T follicular helper cell (primary cell): ENCODE measurements around the gene DYNC2LI1.
"Not testable (repeated sequence)": the region's sequence is repeated elsewhere in the genome, so short reads cannot be mapped to it uniquely, and the experiment has no call there.

Source experiments
- DNase-seq: peaks from one replicate; pipeline ENCODE4 v3.0.0-alpha.2; 2020; ENCODE audit warnings: low read depth
- total RNA-seq, 2 experiments: gene quantifications; one replicate each; lab custom pipeline; 2026; lab: John Stamatoyannopoulos, UW

DYNC2LI1 gene
- total RNA-seq, result 5.2 to 7.4 reads per million in 2 experiments

DNA sequence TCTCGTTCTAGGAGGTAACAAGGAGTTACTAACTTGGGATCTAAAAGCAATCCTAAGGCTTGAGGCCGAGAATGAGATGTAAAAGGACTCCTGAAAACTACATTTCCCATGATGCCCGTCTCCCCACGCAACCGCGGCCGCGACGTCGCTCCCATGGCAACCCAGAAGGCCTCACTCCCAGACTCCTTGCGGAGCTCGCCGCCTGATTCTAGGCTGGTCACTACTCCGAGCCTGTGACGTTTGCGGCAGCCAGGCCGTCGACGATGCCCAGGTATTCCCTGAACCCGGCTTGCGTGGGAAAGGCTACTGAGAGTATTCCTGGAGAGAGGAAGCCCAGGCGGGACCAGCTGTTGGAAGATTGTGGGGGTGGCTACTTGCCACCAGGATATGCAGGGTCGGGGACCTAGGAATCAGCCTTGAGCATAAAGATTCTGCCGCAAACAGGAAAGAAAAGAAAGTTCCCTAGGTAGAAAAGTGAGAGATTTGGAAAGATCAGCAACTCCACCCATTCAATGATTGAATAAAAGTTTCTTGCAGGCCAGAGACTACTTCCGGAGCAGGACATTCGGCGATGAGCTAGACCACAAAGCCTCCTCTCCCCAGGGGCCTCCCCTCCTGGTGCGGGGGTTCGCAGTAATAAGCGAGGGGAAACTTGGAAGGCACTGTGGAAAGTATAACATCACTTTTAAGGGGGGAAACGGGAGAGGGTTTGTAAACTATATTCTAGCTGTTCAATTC, at the start of gene DYNC2LI1:
Gene DYNC2LI1, plus strand, starts transcription at position 164 of the 738 bp plus-strand sequence. Its CDS starts 100 bp downstream, at position 264.
- DNase-seq, result peak; percentile 57

DNA sequence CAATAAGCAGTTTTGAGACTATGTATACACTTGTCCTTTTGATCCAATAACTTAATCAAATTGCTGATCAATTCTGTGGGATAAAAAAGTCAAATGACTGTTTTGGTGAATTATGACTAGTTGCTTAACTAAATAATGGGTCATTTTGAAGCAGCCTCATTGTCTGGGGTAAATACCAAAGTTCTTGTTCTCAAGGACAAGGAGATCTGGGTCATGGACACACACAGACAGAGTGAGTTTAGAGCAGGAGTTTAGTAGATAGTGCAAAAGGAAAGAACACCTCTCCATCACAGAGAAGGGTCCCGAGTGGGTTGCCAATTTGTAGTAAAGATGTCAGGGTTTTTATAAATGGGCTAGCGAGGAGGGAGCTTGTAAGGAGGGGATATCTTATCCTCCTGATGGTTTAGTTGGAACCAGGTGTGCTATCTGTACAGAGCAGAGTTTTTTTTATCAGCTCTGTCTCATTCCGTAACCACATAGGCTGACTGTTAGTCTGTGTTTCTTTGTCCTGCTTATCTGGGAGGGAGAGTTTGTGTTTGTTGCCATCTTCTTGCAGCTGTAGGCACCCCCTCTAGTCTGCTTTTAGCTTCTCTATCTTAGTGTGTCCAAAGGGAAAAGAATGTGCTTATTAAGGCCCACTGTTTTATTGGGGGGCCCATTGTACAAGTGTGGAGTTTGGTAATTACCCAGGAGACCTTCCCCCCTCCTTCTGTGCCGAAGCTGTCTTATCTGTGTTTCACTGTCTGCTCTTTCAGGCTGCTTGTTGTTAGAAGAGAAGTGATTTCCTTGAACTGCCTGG, 48.9 kb upstream of the DYNC2LI1 start:
- DNase-seq, result no peak

DNA sequence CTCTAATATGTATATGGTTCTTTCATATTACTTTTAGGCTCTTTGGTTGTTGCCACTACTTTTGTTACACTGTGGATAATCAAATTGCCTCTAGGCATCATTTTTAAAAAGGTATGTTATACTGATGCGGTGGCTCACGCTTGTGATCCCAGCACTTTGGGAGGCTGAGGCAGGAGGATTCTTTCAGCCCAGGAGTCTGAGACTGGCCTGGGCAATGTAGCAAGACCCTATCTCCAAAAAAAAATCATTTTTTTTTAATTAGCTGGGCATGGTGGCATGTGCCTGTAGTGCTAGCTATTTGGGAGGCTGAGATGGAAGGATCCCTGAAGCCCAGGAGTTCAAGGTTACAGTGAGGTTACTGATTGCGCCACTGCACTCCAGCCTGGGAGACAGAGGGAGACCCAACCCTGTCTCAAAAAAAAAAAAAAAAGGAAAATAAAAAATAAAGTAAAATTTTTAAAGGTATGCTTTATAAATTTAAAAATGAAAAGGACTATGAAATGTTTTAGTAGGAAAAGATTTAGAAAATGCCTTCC, 48.1 kb upstream of the DYNC2LI1 start:
- no peak for DNase-seq

GRCh38 chr2:43726961-43727633, 46.7 kb upstream of the DYNC2LI1 start:
- DNase-seq, result not testable (repeated sequence)

DNA sequence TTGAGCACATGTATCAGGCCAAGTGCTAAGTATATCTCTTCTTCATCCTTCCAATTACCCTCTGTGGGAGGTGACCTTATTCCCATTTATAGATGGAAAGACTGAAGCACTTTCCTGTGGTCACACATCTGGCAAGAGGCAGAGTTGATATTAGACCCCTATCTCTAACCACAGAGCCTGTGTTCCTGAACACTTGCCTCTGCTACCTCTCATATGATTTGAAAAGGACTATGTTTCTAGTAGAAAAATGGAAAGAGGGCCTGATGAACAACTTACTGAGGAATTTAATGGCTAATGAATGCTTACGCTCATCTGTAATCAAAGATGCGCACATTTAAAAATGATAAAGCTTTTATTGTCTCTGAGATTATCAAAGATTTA, 46.2 kb upstream of the DYNC2LI1 start:
- no peak for DNase-seq

DNA sequence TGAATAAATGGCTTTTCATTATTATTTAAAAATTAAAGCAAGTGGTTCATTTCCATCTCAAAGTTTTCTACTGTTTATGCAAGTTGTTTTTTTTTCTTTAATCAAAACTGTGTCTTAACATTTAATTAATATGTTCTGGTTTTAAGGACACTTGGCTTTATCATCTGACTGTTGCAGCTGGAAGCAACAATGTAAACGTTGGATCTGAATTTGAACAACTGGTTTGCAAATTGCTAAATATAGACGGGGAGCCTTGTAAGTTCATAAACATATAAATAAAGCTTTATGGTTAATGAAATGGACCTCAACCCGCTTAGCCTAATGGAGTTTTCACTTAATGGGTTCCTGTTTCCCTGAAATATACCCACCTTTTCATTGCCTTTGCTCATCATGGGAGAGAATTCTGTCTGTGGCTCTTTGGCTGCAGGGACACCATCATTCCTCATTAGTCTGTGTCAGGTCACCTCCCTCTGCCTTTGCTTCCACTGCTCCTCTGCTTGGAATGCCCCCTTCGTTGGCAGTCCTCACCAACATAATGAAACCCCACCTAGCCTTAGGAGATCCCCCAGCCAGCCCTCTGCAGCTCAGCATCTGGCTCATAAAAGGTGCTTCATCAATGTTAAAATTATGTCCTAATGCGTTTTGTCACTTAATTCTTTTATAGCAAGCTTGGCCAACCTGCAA, 44.2 kb upstream of the DYNC2LI1 start:
- DNase-seq, result no peak

- no peak for DNase-seq
These were observed 42.6 kb upstream of the DYNC2LI1 start for GRCh38 chr2:43731211-43731610.

DNA sequence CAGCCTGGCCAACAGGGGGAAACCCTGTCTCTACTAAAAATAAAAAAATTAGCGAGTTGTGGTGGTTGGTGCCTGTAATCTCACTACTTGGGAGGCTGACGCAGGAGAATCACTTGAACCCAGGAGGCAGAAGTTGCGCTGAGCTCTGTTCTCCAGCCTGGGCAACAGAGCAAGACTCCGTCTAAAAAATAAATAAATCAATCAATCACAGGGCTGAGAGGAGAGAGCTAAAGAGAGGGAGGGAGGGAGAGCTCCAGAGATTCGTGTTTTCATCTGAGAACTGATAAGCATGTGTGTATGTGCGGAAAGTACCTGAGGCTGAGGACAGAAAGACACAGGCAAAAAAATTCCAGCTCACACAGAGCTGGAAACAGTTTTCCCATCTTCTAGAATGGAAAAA, 37.2 kb upstream of the DYNC2LI1 start:
- no peak for DNase-seq

- DNase-seq, result no peak
These were observed 36.6 kb upstream of the DYNC2LI1 start for GRCh38 chr2:43737097-43737854.

DNA sequence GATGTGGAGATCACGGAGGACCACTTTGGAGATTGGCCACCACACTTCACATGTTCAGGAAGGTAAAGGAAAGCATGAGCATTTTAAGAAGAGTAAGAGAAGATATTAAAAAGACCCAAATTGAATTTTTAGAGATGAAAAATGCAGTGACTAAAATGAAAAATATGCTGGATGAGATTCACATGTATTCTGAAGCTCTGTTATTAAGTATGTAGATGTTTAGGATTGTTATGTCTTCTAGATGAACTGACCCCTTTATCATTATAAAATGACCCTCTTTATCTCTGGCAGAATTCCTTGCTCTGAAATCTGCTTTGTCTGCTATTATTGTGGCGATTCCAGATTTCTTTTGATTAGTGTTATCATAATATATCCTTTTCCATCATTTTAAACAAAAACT, 36.0 kb upstream of the DYNC2LI1 start:
- DNase-seq, result no peak

DNA sequence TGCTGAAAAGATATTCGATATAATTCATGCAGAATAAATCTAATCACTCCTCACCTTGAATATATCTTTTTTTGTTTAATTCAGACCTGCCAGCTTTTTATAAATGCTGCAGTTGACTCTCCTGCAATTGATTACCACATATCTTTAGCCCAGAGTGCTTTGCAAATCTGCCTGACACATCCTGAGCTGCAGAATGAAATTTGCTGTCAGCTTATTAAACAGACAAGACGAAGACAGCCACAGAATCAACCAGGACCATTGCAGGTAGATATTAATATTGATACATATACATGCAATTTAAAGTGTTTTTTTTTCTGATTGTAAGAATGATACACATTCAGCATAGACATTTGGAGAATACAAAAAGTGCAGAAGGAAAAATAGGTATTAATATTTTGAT, 35.6 kb upstream of the DYNC2LI1 start:
- no peak for DNase-seq

GRCh38 chr2:43743706-43744105, 30.1 kb upstream of the DYNC2LI1 start:
- DNase-seq, result no peak

DNA sequence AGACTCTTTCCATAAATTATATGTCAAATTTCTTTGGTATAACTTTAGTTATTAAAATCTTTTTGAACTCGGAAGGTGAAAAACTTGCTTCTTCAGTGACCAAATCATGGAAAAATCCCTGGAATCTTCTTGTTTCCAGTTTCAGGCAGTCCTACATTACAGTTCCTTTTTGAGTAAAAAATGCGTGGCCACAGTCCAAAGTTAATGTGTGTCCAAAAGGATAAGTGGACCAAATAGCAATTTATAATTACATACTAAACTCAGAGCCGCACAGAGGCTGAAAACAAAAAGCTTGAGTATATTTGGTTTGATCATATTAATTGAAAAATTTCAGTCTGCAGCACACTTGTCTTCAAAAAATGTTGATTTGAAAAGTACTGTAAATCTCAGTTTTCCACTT, 28.4 kb upstream of the DYNC2LI1 start:
- DNase-seq, result no peak

GRCh38 chr2:43748333-43748732, 25.5 kb upstream of the DYNC2LI1 start:
- no peak for DNase-seq

DNA sequence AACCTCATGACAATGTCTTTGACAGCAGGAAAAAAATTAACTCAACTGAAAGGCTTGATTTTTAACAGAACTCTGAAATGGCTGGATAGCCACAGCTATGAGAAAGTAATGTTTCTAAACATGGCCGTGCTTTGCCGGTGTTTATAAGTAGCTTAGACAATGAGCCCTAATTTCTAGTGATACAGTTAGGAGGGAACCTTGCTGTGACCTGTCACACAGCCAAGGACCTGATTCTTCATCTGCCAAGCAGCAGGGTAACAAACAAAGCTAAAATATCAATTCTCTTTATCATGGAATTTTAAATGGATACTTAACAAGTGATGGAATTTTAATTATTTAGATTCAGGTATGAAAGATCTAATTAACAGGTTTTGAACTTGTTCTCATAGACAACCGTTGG, 24.3 kb upstream of the DYNC2LI1 start:
- no peak for DNase-seq

- DNase-seq, result no peak
These were observed 22.3 kb upstream of the DYNC2LI1 start for GRCh38 chr2:43751476-43751990.

DNA sequence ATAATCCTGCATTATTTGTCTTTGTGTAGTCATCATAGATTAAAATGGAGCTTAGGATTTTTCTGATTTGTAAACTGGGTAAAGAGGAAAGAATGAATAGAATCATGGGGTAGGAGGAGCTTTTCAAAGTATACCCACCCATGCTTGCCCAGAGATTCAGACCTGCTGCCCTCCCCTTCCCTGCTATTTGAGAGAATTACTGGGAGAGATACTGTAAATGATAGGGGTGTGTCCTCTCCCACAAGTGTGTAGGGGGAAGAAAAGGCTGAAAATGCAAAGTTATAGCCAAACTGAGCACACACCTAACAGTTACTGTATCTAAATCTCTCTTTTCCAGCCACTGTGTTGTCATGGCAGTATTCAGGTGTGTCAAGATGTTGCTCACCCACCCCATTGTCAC, 21.5 kb upstream of the DYNC2LI1 start:
- no peak for DNase-seq

DNA sequence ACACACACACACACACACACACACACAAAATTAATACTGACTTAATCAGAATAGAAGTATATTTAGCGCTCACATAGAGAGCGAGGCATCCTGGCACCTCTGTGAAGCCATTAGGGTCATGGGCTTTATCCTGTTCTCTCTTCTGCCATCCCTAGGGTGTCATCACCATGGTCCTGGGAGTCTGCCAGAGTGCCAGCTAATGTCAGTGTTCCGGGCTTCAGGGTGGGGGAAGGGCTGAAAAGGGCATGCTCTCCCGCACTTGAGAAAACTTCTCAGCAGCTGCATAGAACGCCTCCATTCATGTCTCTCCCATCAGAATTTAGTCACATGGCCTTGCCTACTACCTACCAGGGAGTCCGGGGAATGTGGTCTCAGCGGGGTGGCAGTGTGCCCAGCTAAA, 19.7 kb upstream of the DYNC2LI1 start:
- no peak for DNase-seq

DNA sequence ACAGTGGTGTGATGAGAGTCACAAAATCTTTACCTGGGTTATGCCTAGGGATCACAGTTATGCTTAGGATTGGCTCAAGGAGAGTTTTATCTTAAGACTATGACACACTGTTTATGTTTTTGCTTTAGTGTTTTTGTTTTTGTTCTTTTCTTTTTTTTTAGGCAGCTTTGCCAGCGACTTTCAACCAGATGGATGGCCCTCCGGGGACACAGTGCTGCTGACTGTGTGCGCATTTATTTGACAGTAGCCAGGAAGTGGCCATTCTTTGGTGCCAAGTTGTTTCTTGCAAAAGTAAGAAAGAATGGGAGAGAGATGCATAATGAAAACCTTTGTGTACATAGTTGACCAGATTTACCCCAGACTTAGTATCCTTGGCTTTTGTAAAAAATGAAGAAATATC, 15.1 kb upstream of the DYNC2LI1 start:
- no peak for DNase-seq

DNA sequence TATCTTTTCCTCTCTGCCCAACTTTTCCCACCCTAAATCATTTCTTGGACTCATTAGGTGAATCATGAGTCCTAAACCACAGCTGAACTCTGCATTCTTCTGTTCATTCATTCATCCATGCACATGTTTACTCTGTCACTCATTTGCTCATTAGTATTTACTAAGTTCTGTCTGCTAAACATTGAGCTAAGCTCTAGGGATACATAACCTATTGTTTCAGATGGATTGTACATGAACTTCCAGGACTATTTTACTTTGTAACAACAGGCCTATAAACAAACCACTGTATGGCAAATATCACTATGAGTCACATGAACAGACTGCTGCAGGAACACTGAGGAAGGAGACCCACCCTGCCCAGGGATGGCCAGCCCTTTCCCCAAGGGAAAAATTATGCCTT, 14.6 kb upstream of the DYNC2LI1 start:
- DNase-seq, result no peak

GRCh38 chr2:43762286-43762685, 11.6 kb upstream of the DYNC2LI1 start:
- no peak for DNase-seq
